GM12878 (cell line): ENCODE measurements around the gene RETN.

Experiments used
- POLR2AphosphoS5 ChIP-seq: IDR thresholded peaks from 2 replicates; pipeline ENCODE4 v1.6.1; 2011; ENCODE audit warnings: mild to moderate bottlenecking, low read length, inconsistent platforms
- RAD21 ChIP-seq: IDR thresholded peaks from 2 replicates; pipeline ENCODE4 v1.6.1; 2011; ENCODE audit warnings: mild to moderate bottlenecking, low read depth, low read length, moderate library complexity; ENCODE audit not compliant: insufficient read depth
- ZBED1 ChIP-seq: IDR thresholded peaks from 2 replicates; pipeline ENCODE4 v1.6.1; 2016; ENCODE audit warnings: borderline replicate concordance

DNA sequence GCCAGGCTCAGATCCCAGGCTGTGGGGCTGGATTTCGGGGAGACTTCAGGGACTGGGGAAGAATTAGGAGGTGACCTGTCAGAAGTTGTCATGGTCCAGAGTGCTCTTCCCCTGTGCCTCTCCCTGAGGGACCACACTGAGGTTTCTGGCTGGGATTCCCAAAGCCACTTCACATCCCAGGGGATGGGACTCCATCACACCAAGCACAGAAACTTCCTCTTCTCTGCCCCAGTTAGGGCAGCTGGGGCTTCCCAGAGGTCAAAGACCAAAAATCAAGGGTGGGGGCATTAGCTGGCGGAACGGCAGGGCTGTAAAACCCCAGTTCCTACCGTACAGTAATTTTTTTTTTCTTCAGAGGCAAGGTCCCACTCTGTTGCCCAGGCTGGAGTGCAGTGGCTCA lies 25.6 kb downstream of the RETN start:
- TF ChIP-seq ZBED1 (no peak), POLR2AphosphoS5 (no peak), RAD21 (no peak)
